H1 (cell line): Measurements from ENCODE around the gene CRKL.

Source experiments
- EZH2 ChIP-seq: fragments of 200-600 bp; sonication (generic); IDR thresholded peaks from 2 replicates; pipeline ENCODE4 v1.7.1; 2012; ENCODE audit warnings: low read depth, mild to moderate bottlenecking, moderate library complexity, low read length, inconsistent platforms; ENCODE audit not compliant: severe bottlenecking
- GTF2F1 ChIP-seq: IDR thresholded peaks from 2 replicates; pipeline ENCODE4 v1.6.1; 2012; ENCODE audit warnings: low read depth, low read length, improper control_type of control experiment, borderline replicate concordance
- JUND ChIP-seq: IDR thresholded peaks from 2 replicates; pipeline ENCODE4 v1.6.1; 2011; ENCODE audit warnings: mild to moderate bottlenecking, improper control_type of control experiment, low read length
- NRF1 ChIP-seq: IDR thresholded peaks from 2 replicates; pipeline ENCODE4 v1.6.1; 2011; ENCODE audit warnings: mild to moderate bottlenecking, low read depth, low read length, improper control_type of control experiment
- POLR2A ChIP-seq, 2 experiments: IDR thresholded peaks; 1 replicate in 1 of 2; 2 replicates in 1 of 2; pipeline ENCODE4 v1.6.1; 2011; ENCODE audit warnings: low read depth in 2 of 2, low read length in 2 of 2, mild to moderate bottlenecking in 2 of 2; ENCODE audit errors: control extremely low read depth in 1 of 2
- POLR2AphosphoS5 ChIP-seq: IDR thresholded peaks from 2 replicates; pipeline ENCODE4 v1.6.1; 2011; ENCODE audit warnings: low read depth, low read length
- RBBP5 ChIP-seq: IDR thresholded peaks from 2 replicates; pipeline ENCODE4 v1.7.1; 2012; ENCODE audit warnings: low read depth, mild to moderate bottlenecking, inconsistent platforms, low read length, moderate library complexity, borderline replicate concordance
- TAF1 ChIP-seq: IDR thresholded peaks from 2 replicates; pipeline ENCODE4 v1.6.1; 2011; ENCODE audit warnings: mild to moderate bottlenecking, low read depth, low read length
- TF ChIP-seq, protein P1 (sequence below), 3 experiments: IDR thresholded peaks; 1 replicate in 2 of 3; 2 replicates in 1 of 3; pipeline versions ENCODE4 v1.5.1 to v1.6.1; 2011; ENCODE audit warnings: low read length in 3 of 3, mild to moderate bottlenecking in 3 of 3, inconsistent platforms in 2 of 3, low read depth in 1 of 3, moderate library complexity in 1 of 3; ENCODE audit not compliant: insufficient read depth in 1 of 3; ENCODE audit errors: control extremely low read depth in 1 of 3
- TF ChIP-seq, protein P2 (sequence below): IDR thresholded peaks from 2 replicates; pipeline ENCODE4 v1.6.1; 2012; ENCODE audit warnings: inconsistent platforms

- TF ChIP-seq, protein P1, sequence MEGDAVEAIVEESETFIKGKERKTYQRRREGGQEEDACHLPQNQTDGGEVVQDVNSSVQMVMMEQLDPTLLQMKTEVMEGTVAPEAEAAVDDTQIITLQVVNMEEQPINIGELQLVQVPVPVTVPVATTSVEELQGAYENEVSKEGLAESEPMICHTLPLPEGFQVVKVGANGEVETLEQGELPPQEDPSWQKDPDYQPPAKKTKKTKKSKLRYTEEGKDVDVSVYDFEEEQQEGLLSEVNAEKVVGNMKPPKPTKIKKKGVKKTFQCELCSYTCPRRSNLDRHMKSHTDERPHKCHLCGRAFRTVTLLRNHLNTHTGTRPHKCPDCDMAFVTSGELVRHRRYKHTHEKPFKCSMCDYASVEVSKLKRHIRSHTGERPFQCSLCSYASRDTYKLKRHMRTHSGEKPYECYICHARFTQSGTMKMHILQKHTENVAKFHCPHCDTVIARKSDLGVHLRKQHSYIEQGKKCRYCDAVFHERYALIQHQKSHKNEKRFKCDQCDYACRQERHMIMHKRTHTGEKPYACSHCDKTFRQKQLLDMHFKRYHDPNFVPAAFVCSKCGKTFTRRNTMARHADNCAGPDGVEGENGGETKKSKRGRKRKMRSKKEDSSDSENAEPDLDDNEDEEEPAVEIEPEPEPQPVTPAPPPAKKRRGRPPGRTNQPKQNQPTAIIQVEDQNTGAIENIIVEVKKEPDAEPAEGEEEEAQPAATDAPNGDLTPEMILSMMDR (IDR thresholded peaks at IDR 0.05; ENCODE audit: control extremely low read depth in 1 of 3, insufficient read depth in 1 of 3, low read depth in 1 of 3, low read length in 3 of 3): no peak
- TF ChIP-seq TAF1 (no peak), POLR2A (IDR thresholded peaks at IDR 0.05; ENCODE audit: control extremely low read depth in 1 of 2, low read depth in 2 of 2, low read length in 2 of 2) (no peak), POLR2AphosphoS5 (no peak), RBBP5 (no peak), JUND (no peak), GTF2F1 (no peak), EZH2 (no peak), NRF1 (no peak)
- TF ChIP-seq, protein P2, sequence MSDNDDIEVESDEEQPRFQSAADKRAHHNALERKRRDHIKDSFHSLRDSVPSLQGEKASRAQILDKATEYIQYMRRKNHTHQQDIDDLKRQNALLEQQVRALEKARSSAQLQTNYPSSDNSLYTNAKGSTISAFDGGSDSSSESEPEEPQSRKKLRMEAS: no peak
These were observed 70.2 kb downstream of the CRKL start for GRCh38 chr22:20987375-20987774.
